Measurements from ENCODE around the gene ARHGEF28.

The ARHGEF28 gene

DNA sequence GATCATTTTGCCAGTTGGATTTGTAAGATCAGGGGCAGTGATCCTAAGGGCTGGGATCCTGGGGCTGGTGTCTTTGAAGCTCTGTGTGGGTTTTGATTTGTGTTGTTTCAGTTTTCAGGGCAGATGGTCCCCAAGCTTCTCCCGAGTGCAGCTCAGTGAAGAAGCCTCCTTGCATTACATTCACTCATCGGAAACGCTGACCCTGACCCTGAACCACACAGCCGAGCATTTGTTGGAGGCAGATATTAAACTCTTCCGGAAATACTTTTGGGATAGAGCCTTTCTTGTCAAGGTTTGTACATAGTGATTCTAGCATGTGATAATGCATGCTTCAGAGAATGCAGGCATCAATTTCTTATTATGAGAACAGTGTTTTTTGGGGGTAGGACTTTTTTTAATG is 150.4 kb downstream of the ARHGEF28 start:
- Histone ChIP-seq H3K4me1 (ENCODE audit: insufficient read depth, low read length) (no peaks in the 10 kb centered on the region), H3K4me3 (ENCODE audit: low read length) (no peak overlapping the region), H3K36me3 (ENCODE audit: insufficient read depth, low read depth, low read length) (no peaks in the 10 kb centered on the region), H3K27me3 (ENCODE audit: insufficient read depth, low read length) (no peaks in the 10 kb centered on the region), H3K27ac (ENCODE audit: low read length) (no peak overlapping the region), H3K9ac (ENCODE audit: low read depth, low read length) (no peak overlapping the region), H3K9me3 (ENCODE audit: insufficient read depth, low read depth, low read length) (no peaks in the 10 kb centered on the region)

DNA sequence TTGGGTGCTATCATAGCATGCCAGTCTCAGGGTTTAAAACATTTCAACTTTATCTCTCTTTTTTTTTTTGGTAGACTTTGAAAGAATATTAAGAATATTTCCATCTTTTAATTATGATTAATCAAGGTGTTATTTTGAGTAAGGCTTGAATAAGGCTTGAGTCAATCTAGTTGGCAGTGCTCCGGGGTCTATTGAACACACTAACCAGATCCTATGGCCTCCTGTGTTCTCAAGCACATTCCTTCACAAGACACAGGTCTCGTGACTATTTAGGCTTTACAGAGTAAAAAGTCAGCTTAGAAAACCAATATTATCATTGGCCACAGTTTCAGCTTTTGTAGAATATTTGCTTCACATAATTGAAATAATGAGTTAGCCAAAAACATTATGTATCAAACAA is 151.2 kb downstream of the ARHGEF28 start:
- no peak overlapping the region for H3K9ac ChIP-seq (ENCODE audit: low read depth, low read length)
- no peaks in the 10 kb centered on the region for H3K9me3 ChIP-seq (ENCODE audit: insufficient read depth, low read depth, low read length)
- no peaks in the 10 kb centered on the region for H3K27me3 ChIP-seq (ENCODE audit: insufficient read depth, low read length)
- H3K4me1 ChIP-seq (ENCODE audit: insufficient read depth, low read length), result no peaks in the 10 kb centered on the region
- H3K36me3 ChIP-seq (ENCODE audit: insufficient read depth, low read depth, low read length), result no peaks in the 10 kb centered on the region
- H3K4me3 ChIP-seq (ENCODE audit: low read length), result no peak overlapping the region
- H3K27ac ChIP-seq (ENCODE audit: low read length), result no peak overlapping the region

- no peaks in the 10 kb centered on the region for H3K36me3 ChIP-seq (ENCODE audit: insufficient read depth, low read depth, low read length)
- H3K4me1 ChIP-seq (ENCODE audit: insufficient read depth, low read length), result no peaks in the 10 kb centered on the region
- H3K9ac ChIP-seq (ENCODE audit: low read depth, low read length), result no peak overlapping the region
- no peak overlapping the region for H3K4me3 ChIP-seq (ENCODE audit: low read length)
- no peak overlapping the region for H3K27ac ChIP-seq (ENCODE audit: low read length)
- H3K27me3 ChIP-seq (ENCODE audit: insufficient read depth, low read length), result no peaks in the 10 kb centered on the region
- H3K9me3 ChIP-seq (ENCODE audit: insufficient read depth, low read depth, low read length), result no peaks in the 10 kb centered on the region
Observed at GRCh38 chr5:73780302-73781080, 154.5 kb downstream of the ARHGEF28 start.

- Histone ChIP-seq H3K27me3 (ENCODE audit: insufficient read depth, low read length) (no peaks in the 10 kb centered on the region), H3K36me3 (ENCODE audit: insufficient read depth, low read depth, low read length) (no peaks in the 10 kb centered on the region), H3K4me3 (ENCODE audit: low read length) (no peak overlapping the region), H3K9ac (ENCODE audit: low read depth, low read length) (no peak overlapping the region), H3K4me1 (ENCODE audit: insufficient read depth, low read length) (no peaks in the 10 kb centered on the region), H3K27ac (ENCODE audit: low read length) (no peak overlapping the region), H3K9me3 (ENCODE audit: insufficient read depth, low read depth, low read length) (no peaks in the 10 kb centered on the region)
Observed at GRCh38 chr5:73781107-73781768, 155.2 kb downstream of the ARHGEF28 start.

DNA sequence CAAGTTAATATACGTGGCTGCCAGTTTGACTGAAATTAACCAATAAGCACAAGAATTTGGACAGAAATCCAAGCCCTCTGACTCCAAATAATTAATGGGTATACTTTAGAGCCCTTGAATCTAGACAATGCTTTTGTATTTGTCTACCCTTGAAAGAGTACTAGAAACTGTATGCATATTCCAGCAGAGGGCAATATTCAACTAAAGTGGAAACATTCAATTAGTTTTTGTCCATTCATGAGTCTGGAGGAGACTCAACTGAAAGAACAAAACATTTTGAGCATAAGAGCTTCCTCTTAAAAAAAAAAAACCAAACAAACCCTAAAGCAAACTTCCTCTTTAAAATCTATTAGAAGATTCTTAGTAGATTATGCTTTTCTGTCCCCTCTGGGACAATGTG is 157.8 kb downstream of the ARHGEF28 start:
- Histone ChIP-seq H3K9me3 (ENCODE audit: insufficient read depth, low read depth, low read length) (no peaks in the 10 kb centered on the region), H3K9ac (ENCODE audit: low read depth, low read length) (no peak overlapping the region), H3K36me3 (ENCODE audit: insufficient read depth, low read depth, low read length) (no peaks in the 10 kb centered on the region), H3K27ac (ENCODE audit: low read length) (no peak overlapping the region), H3K4me1 (ENCODE audit: insufficient read depth, low read length) (no peaks in the 10 kb centered on the region), H3K4me3 (ENCODE audit: low read length) (no peak overlapping the region), H3K27me3 (ENCODE audit: insufficient read depth, low read length) (no peaks in the 10 kb centered on the region)

- no peak overlapping the region for H3K27ac ChIP-seq (ENCODE audit: low read length)
- no peak overlapping the region for H3K4me3 ChIP-seq (ENCODE audit: low read length)
- H3K36me3 ChIP-seq (ENCODE audit: insufficient read depth, low read depth, low read length), result no peaks in the 10 kb centered on the region
- H3K4me1 ChIP-seq (ENCODE audit: insufficient read depth, low read length), result no peaks in the 10 kb centered on the region
- H3K27me3 ChIP-seq (ENCODE audit: insufficient read depth, low read length), result no peaks in the 10 kb centered on the region
- no peak overlapping the region for H3K9ac ChIP-seq (ENCODE audit: low read depth, low read length)
- H3K9me3 ChIP-seq (ENCODE audit: insufficient read depth, low read depth, low read length), result no peaks in the 10 kb centered on the region
Observed at GRCh38 chr5:73786043-73786831, 160.2 kb downstream of the ARHGEF28 start.

DNA sequence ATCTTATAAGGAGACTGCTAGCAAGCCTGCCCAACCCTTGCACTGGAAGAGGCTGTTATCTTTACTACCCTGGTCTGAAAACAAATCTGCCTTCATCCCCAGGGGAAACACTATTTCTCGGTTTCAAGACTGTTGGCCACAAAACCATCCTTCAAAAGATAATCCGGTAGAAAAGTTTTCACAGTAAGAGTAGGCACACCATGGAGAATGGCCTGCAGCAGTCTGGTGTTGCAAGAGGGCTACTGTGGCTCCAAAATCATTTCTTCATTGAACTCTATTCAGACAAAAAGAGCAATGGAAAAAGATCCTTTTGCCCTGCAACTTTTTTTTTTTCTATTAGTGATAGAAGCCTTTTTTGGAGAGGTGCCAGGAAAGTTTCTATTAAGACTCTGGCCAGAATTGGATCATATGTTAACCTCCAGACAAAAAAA is 163.9 kb downstream of the ARHGEF28 start:
- H3K27ac ChIP-seq (ENCODE audit: low read length), result no peak overlapping the region
- no peaks in the 10 kb centered on the region for H3K9me3 ChIP-seq (ENCODE audit: insufficient read depth, low read depth, low read length)
- no peaks in the 10 kb centered on the region for H3K27me3 ChIP-seq (ENCODE audit: insufficient read depth, low read length)
- no peaks in the 10 kb centered on the region for H3K4me1 ChIP-seq (ENCODE audit: insufficient read depth, low read length)
- H3K4me3 ChIP-seq (ENCODE audit: low read length), result no peak overlapping the region
- no peak overlapping the region for H3K9ac ChIP-seq (ENCODE audit: low read depth, low read length)
- no peaks in the 10 kb centered on the region for H3K36me3 ChIP-seq (ENCODE audit: insufficient read depth, low read depth, low read length)

- Histone ChIP-seq H3K4me1 (ENCODE audit: insufficient read depth, low read length) (no peaks in the 10 kb centered on the region), H3K4me3 (ENCODE audit: low read length) (no peak overlapping the region), H3K36me3 (ENCODE audit: insufficient read depth, low read depth, low read length) (no peaks in the 10 kb centered on the region), H3K9ac (ENCODE audit: low read depth, low read length) (no peak overlapping the region), H3K9me3 (ENCODE audit: insufficient read depth, low read depth, low read length) (no peaks in the 10 kb centered on the region), H3K27ac (ENCODE audit: low read length) (no peak overlapping the region), H3K27me3 (ENCODE audit: insufficient read depth, low read length) (no peaks in the 10 kb centered on the region)
Observed at GRCh38 chr5:73791389-73791788, 165.4 kb downstream of the ARHGEF28 start.

DNA sequence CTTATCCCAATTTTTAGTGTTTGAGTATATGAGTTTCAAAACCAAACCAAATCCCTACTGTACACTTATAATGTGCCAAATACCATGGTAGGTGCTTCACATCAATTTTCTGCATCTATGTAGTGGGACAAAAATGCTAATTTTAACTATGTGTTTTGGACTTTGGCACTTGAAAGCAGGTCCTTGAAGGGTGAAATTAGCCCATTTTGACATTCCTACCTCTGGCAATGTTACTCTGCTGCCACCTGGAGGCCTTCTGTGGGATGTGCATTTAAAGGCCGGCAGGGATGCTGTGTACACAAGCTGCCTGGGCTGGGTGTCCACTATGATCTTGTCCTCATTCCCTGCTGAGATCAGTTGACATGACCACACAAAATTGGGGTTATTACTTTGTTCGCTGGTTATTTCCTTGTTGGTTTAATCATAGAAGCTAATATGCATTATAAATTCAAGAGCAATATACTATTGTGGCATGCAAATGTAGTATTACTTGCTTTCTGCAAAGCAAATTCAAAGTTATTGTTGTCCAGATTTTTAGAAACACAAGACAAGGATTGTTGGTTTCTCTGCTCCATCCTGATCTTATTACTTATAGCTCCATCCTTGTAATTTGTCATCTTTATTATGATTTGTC is 166.8 kb downstream of the ARHGEF28 start:
- Histone ChIP-seq H3K27ac (ENCODE audit: low read length) (no peak overlapping the region), H3K36me3 (ENCODE audit: insufficient read depth, low read depth, low read length) (no peaks in the 10 kb centered on the region), H3K27me3 (ENCODE audit: insufficient read depth, low read length) (no peaks in the 10 kb centered on the region), H3K9me3 (ENCODE audit: insufficient read depth, low read depth, low read length) (no peaks in the 10 kb centered on the region), H3K9ac (ENCODE audit: low read depth, low read length) (no peak overlapping the region), H3K4me3 (ENCODE audit: low read length) (no peak overlapping the region), H3K4me1 (ENCODE audit: insufficient read depth, low read length) (no peaks in the 10 kb centered on the region)

- H3K36me3 ChIP-seq (ENCODE audit: insufficient read depth, low read depth, low read length), result no peaks in the 10 kb centered on the region
- H3K27me3 ChIP-seq (ENCODE audit: insufficient read depth, low read length), result no peaks in the 10 kb centered on the region
- H3K9ac ChIP-seq (ENCODE audit: low read depth, low read length), result no peak overlapping the region
- no peaks in the 10 kb centered on the region for H3K4me1 ChIP-seq (ENCODE audit: insufficient read depth, low read length)
- H3K27ac ChIP-seq (ENCODE audit: low read length), result no peak overlapping the region
- H3K4me3 ChIP-seq (ENCODE audit: low read length), result no peak overlapping the region
- no peaks in the 10 kb centered on the region for H3K9me3 ChIP-seq (ENCODE audit: insufficient read depth, low read depth, low read length)
Observed at GRCh38 chr5:73793911-73794310, 167.9 kb downstream of the ARHGEF28 start.

GRCh38 chr5:73796164-73797131 is 170.5 kb downstream of the ARHGEF28 start:
- Histone ChIP-seq H3K27me3 (ENCODE audit: insufficient read depth, low read length) (no peaks in the 10 kb centered on the region), H3K4me3 (ENCODE audit: low read length) (no peak overlapping the region), H3K9ac (ENCODE audit: low read depth, low read length) (no peak overlapping the region), H3K27ac (ENCODE audit: low read length) (no peak overlapping the region), H3K36me3 (ENCODE audit: insufficient read depth, low read depth, low read length) (no peaks in the 10 kb centered on the region), H3K9me3 (ENCODE audit: insufficient read depth, low read depth, low read length) (no peaks in the 10 kb centered on the region), H3K4me1 (ENCODE audit: insufficient read depth, low read length) (no peaks in the 10 kb centered on the region)
